Loucy (cell line): ENCODE data around the gene CSNK2A1.

Experiments
- H2AFZ ChIP-seq: fragments of 200-600 bp; sonication (generic); 2 replicates; pipeline ENCODE4 v1.6.0; 2016; ENCODE audit warnings: antibody characterized with exemption, mild to moderate bottlenecking, low read length, moderate library complexity
- H3F3A ChIP-seq: fragments of 200-600 bp; 2 replicates; pipeline ENCODE4 v1.6.0; 2016; ENCODE audit warnings: antibody characterized with exemption, low read depth, mild to moderate bottlenecking
- H3K27me3 ChIP-seq: fragments of 200-600 bp; sonication (generic); 2 replicates; pipeline ENCODE4 v1.6.1; 2014; ENCODE audit warnings: low read length, mild to moderate bottlenecking; ENCODE audit not compliant: insufficient read depth, poor library complexity, severe bottlenecking
- H3K36me3 ChIP-seq: fragments of 200-600 bp; sonication (generic); 2 replicates; pipeline ENCODE4 v1.6.1; 2016; ENCODE audit warnings: low read length; ENCODE audit not compliant: insufficient read depth
- H3K4me1 ChIP-seq: fragments of 200-600 bp; sonication (generic); 2 replicates; pipeline ENCODE4 v1.5.1; 2014; ENCODE audit warnings: low read length, mild to moderate bottlenecking; ENCODE audit not compliant: insufficient read depth, poor library complexity, severe bottlenecking
- H3K4me2 ChIP-seq: fragments of 200-600 bp; sonication (generic); 2 replicates; pipeline ENCODE4 v1.6.0; 2014; ENCODE audit warnings: antibody characterized with exemption, low read length, low read depth, mild to moderate bottlenecking; ENCODE audit not compliant: poor library complexity, severe bottlenecking
- H3K4me3 ChIP-seq: fragments of 200-600 bp; sonication (generic); 2 replicates; pipeline ENCODE4 v1.5.1; 2014; ENCODE audit warnings: low read length, mild to moderate bottlenecking, mixed read lengths; ENCODE audit not compliant: poor library complexity, severe bottlenecking
- H3K79me2 ChIP-seq: fragments of 200-600 bp; sonication (generic); 2 replicates; pipeline ENCODE4 v1.6.1; 2014; ENCODE audit warnings: low read length; ENCODE audit not compliant: insufficient read depth
- H3K9ac ChIP-seq: fragments of 200-600 bp; sonication (generic); 2 replicates; pipeline ENCODE4 v1.6.0; 2014; ENCODE audit warnings: mild to moderate bottlenecking, low read depth, low read length, moderate library complexity; ENCODE audit not compliant: poor library complexity, severe bottlenecking
- H3K9me2 ChIP-seq: fragments of 200-600 bp; sonication (generic); replicated peaks from 2 replicates; pipeline ENCODE4 v1.6.1; 2016; ENCODE audit warnings: low read depth, low read length, mixed read lengths
- H3K9me3 ChIP-seq: fragments of 200-600 bp; sonication (generic); 2 replicates; pipeline ENCODE4 v1.6.1; 2014; ENCODE audit warnings: mild to moderate bottlenecking, antibody characterized with exemption, low read length, low read depth; ENCODE audit not compliant: insufficient read depth
- H4K20me1 ChIP-seq: fragments of 200-600 bp; sonication (generic); 2 replicates; pipeline ENCODE4 v1.6.0; 2014; ENCODE audit warnings: antibody characterized with exemption, low read length, mild to moderate bottlenecking; ENCODE audit not compliant: insufficient read depth, poor library complexity, severe bottlenecking
- EZH2phosphoT487 ChIP-seq: fragments of 200-600 bp; IDR thresholded peaks from 2 replicates; pipeline ENCODE4 v1.6.1; 2018; ENCODE audit warnings: antibody characterized with exemption, mild to moderate bottlenecking, moderate library complexity, borderline replicate concordance
- TF ChIP-seq, protein P1 (sequence below): fragments of 200-600 bp; sonication (generic); conservative IDR thresholded peaks from 2 replicates; pipeline ENCODE4 v1.5.1; 2014; ENCODE audit warnings: mild to moderate bottlenecking, antibody characterized with exemption, low read length

The CSNK2A1 gene

DNA sequence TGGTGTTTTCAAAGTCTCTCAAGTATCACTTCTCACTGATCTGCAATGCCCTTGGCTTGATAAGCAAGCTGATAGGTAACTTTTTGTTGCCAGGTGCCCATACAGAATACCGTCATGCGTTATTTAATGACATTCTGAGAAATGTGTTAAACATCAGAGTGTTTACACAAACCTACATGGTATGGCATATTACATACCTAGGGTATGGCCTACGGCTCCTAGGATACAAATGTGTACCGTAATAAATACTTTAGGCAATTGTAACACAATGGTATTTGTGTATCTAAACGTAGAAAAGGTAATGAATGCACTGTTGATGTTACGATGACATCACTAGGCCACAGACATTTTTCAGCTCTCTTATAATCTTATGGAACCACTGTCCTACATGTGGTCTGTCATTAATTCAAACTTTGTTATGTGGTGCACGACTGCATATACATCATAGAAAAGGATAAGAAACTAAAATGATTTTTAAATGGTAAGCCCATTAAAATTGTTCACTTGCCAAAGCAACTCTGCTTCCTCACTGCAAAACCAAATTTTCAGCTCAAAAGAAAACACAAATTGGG is 35.7 kb downstream of the CSNK2A1 start:
- Histone ChIP-seq H3K79me2 (peaks cover 69% of the 10 kb centered on the region), H3K4me1 (peaks cover 5% of the 10 kb centered on the region), H3F3A (no peaks in the 10 kb centered on the region), H3K4me3 (no peak overlapping the region), H3K9ac (no peak overlapping the region), H4K20me1 (peaks cover 55% of the 10 kb centered on the region), H2AFZ (no peak overlapping the region), H3K27me3 (no peaks in the 10 kb centered on the region), H3K9me2 (no peaks in the 10 kb centered on the region), H3K36me3 (peaks cover 59% of the 10 kb centered on the region; the same call in 1 of the 2 replicates), H3K4me2 (no peak overlapping the region), H3K9me3 (no peaks in the 10 kb centered on the region)
- no peak for TF ChIP-seq EZH2phosphoT487
- TF ChIP-seq, protein P1, sequence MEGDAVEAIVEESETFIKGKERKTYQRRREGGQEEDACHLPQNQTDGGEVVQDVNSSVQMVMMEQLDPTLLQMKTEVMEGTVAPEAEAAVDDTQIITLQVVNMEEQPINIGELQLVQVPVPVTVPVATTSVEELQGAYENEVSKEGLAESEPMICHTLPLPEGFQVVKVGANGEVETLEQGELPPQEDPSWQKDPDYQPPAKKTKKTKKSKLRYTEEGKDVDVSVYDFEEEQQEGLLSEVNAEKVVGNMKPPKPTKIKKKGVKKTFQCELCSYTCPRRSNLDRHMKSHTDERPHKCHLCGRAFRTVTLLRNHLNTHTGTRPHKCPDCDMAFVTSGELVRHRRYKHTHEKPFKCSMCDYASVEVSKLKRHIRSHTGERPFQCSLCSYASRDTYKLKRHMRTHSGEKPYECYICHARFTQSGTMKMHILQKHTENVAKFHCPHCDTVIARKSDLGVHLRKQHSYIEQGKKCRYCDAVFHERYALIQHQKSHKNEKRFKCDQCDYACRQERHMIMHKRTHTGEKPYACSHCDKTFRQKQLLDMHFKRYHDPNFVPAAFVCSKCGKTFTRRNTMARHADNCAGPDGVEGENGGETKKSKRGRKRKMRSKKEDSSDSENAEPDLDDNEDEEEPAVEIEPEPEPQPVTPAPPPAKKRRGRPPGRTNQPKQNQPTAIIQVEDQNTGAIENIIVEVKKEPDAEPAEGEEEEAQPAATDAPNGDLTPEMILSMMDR: no peak

DNA sequence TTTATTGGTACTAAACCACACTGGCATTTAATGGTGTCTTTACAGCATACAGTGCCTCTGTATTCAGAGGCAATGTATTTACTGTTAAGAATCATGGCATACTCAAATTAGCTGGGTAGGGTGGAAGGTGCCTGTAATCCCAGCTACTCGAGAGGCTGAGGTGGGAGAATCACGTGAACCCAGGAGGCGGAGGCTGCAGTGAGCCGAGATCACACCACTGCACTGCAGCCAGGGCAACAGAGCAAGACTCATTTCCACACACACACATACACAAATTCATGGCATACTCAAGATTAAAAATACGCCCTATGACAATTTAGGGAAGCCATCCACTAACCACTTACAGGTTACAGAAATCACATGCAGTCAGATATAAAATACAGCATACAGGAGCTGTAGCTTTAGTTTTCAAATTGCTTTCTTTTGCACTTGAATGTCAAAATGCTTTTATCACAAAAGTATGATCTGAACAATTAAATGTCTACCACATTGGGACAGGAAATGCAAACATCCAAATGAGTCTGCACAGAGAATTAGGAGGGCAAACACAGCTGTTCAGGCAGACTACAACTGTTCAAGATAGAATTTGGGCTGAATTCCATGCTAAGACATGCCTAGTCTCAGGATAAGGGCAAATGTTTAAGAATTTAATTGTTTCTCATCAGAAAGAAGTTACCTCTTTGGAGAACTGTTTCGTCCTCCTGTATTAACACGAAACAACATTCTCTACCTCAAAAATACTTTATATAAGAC is 36.4 kb downstream of the CSNK2A1 start:
- Histone ChIP-seq H3F3A (no peaks in the 10 kb centered on the region), H3K4me1 (peaks cover 5% of the 10 kb centered on the region), H3K4me2 (no peak overlapping the region), H3K36me3 (peaks cover 66% of the 10 kb centered on the region), H3K79me2 (peaks cover 62% of the 10 kb centered on the region), H2AFZ (no peak overlapping the region), H3K4me3 (no peak overlapping the region), H4K20me1 (peaks cover 48% of the 10 kb centered on the region), H3K9me3 (no peaks in the 10 kb centered on the region), H3K9ac (no peak overlapping the region), H3K27me3 (no peaks in the 10 kb centered on the region), H3K9me2 (no peaks in the 10 kb centered on the region)
- TF ChIP-seq EZH2phosphoT487: no peak
- TF ChIP-seq, protein P1: no peak

DNA sequence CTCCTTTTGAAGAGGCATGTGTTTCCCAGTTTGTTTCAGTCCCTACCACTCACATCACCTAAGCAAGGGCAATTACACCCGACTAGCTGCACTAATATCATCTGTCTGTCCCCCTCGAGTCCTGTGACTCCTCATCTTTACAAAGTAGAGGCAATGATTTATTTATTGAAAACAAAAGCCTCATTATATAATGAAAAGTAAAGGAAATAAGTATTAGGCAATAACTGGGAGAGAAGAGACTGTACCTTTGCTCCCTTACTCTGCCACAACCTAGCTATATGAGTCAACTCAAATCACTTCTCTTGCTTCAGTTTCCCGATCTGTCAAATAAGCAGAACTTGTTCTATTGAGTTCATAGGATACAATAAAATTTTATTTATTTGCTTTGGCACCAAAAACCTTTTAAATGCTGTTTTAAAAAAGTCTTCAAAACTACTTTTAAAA is 38.9 kb downstream of the CSNK2A1 start:
- no peak overlapping the region for H3K4me3 ChIP-seq
- no peaks in the 10 kb centered on the region for H3K9me3 ChIP-seq
- H4K20me1 ChIP-seq: peaks cover 26% of the 10 kb centered on the region
- no peaks in the 10 kb centered on the region for H3K9me2 ChIP-seq
- no peak overlapping the region for H3K9ac ChIP-seq
- H3K36me3 ChIP-seq: peaks cover 81% of the 10 kb centered on the region
- H2AFZ ChIP-seq: no peak overlapping the region
- peaks cover 37% of the 10 kb centered on the region for H3K79me2 ChIP-seq
- no peak overlapping the region for H3K4me2 ChIP-seq
- peaks cover 5% of the 10 kb centered on the region for H3K4me1 ChIP-seq
- no peaks in the 10 kb centered on the region for H3K27me3 ChIP-seq
- no peaks in the 10 kb centered on the region for H3F3A ChIP-seq
- TF ChIP-seq, protein P1: no peak
- no peak for TF ChIP-seq EZH2phosphoT487
